H1 (cell line): ENCODE results near the gene PRR22. TPM values are rescaled to one million over a fixed set of nuclear protein-coding genes. Genes with fewer than 3 reads are reported as not detected.

ENCODE experiments used
- CTCF ChIA-PET: fragments of 300-600 bp; sonication (Branson Sonifier 250); formaldehyde crosslinking; loops from one replicate; lab custom pipeline; 2021; ENCODE audit not compliant: partially characterized antibody; lab: Charles Lee
- POLR2A ChIA-PET: fragments of 300-600 bp; sonication (Branson Sonifier 250); formaldehyde crosslinking; loops from one replicate; lab custom pipeline; 2021; ENCODE audit warnings: inconsistent platforms; ENCODE audit not compliant: partially characterized antibody; lab: Charles Lee
- DNase-seq, 2 experiments: peaks; one replicate each; pipeline versions ENCODE4 v3.0.0 to v3.0.0-alpha.2; 2010 to 2022; ENCODE audit warnings: low spot score in 2 of 2, low read depth in 1 of 2, mixed read lengths in 1 of 2
- FAIRE-seq: peaks from 2 replicates; lab custom pipeline; 2011; peaks lifted over from hg19 to GRCh38; lab: Jason Lieb, UNC
- H2AFZ ChIP-seq: 2 replicates; pipeline ENCODE4 v1.8.1; 2012; ENCODE audit warnings: low read length, inconsistent platforms
- H2AK5ac ChIP-seq: 2 replicates; pipeline ENCODE4 v1.6.1; 2013; ENCODE audit warnings: low read depth, low read length
- H2BK120ac ChIP-seq: replicated peaks from 2 replicates; pipeline ENCODE3; 2013; ENCODE audit warnings: low read depth, low read length, inconsistent platforms
- H2BK12ac ChIP-seq: 2 replicates; pipeline ENCODE4 v1.6.1; 2013; ENCODE audit warnings: low read depth, low read length
- H2BK15ac ChIP-seq: 2 replicates; pipeline ENCODE4 v1.6.1; 2013; ENCODE audit warnings: low read length
- H2BK20ac ChIP-seq: 2 replicates; pipeline ENCODE4 v1.6.1; 2013; ENCODE audit warnings: low read length
- H2BK5ac ChIP-seq: 2 replicates; pipeline ENCODE4 v1.6.1; 2013; ENCODE audit warnings: low read depth, low read length
- H3K14ac ChIP-seq: 2 replicates; pipeline ENCODE4 v1.6.1; 2013; ENCODE audit warnings: inconsistent platforms; ENCODE audit not compliant: insufficient read length
- H3K18ac ChIP-seq: 2 replicates; pipeline ENCODE4 v1.6.1; 2013; ENCODE audit warnings: low read length; ENCODE audit errors: extremely low read depth
- H3K23ac ChIP-seq: 2 replicates; pipeline ENCODE4 v1.6.1; 2013; ENCODE audit warnings: inconsistent platforms; ENCODE audit not compliant: insufficient read length
- H3K23me2 ChIP-seq: 2 replicates; pipeline ENCODE4 v1.6.1; 2013; ENCODE audit warnings: low read depth, low read length
- H3K27ac ChIP-seq: 2 replicates; pipeline ENCODE4 v1.6.1; 2011; ENCODE audit warnings: low read depth, low read length, inconsistent platforms
- H3K27me3 ChIP-seq, 4 experiments: replicated peaks in 1 of 4; 1 replicate in 1 of 4; 2 replicates in 3 of 4; pipeline versions ENCODE4 v1.6.1 to v1.8.1; 2011 to 2013; ENCODE audit warnings: low read length in 3 of 4, mild to moderate bottlenecking in 3 of 4, inconsistent platforms in 2 of 4, mixed read lengths in 2 of 4, moderate library complexity in 1 of 4; ENCODE audit not compliant: control insufficient read depth in 3 of 4, insufficient read depth in 3 of 4; ENCODE audit errors: extremely low read depth in 1 of 4
- H3K36me3 ChIP-seq, 4 experiments: 2 replicates each; pipeline versions ENCODE4 v1.6.1 to v1.8.1; 2011 to 2013; ENCODE audit warnings: mild to moderate bottlenecking in 4 of 4, low read length in 3 of 4, moderate library complexity in 2 of 4, control low read depth in 1 of 4, inconsistent platforms in 1 of 4; ENCODE audit not compliant: insufficient read depth in 4 of 4, control insufficient read depth in 2 of 4
- H3K4ac ChIP-seq: replicated peaks from 2 replicates; pipeline ENCODE3; 2013; ENCODE audit warnings: low read length, low read depth, mixed read lengths, inconsistent platforms; ENCODE audit not compliant: insufficient read length
- H3K4me1 ChIP-seq, 4 experiments: replicated peaks in 1 of 4; 1 replicate in 1 of 4; 2 replicates in 3 of 4; pipeline versions ENCODE4 v1.6.1 to v1.8.1; 2011 to 2013; ENCODE audit warnings: low read length in 3 of 4, inconsistent platforms in 2 of 4, mixed read lengths in 1 of 4; ENCODE audit not compliant: insufficient read depth in 4 of 4, control insufficient read depth in 3 of 4
- H3K4me2 ChIP-seq, 2 experiments: 2 replicates each; pipeline versions ENCODE4 v1.6.1 to v1.8.1; 2011 to 2013; ENCODE audit warnings: low read depth in 2 of 2, low read length in 2 of 2, control low read depth in 1 of 2, inconsistent platforms in 1 of 2, mild to moderate bottlenecking in 1 of 2; ENCODE audit not compliant: insufficient read depth in 1 of 2
- H3K4me3 ChIP-seq, 4 experiments: fragments of 200-600, 300-600 bp in 1 of 4; sonication (generic), shearing (Covaris generic), sonication (Bioruptor Twin) in 1 of 4; 2 replicates each; pipeline versions ENCODE4 v1.5.1 to v1.8.1; 2011 to 2016; ENCODE audit warnings: low read length in 4 of 4, low read depth in 3 of 4, control low read depth in 2 of 4, inconsistent platforms in 2 of 4, mild to moderate bottlenecking in 2 of 4, mixed read lengths in 1 of 4, moderate library complexity in 1 of 4; ENCODE audit not compliant: insufficient read depth in 2 of 4; ENCODE audit errors: extremely low read depth in 1 of 4
- H3K56ac ChIP-seq: replicated peaks from 2 replicates; pipeline ENCODE3; 2013; ENCODE audit warnings: low read depth, mild to moderate bottlenecking, mixed read lengths, low read length, inconsistent platforms; ENCODE audit not compliant: insufficient read length
- H3K79me1 ChIP-seq: 2 replicates; pipeline ENCODE4 v1.6.1; 2013; ENCODE audit warnings: low read depth, low read length, control low read depth
- H3K79me2 ChIP-seq, 2 experiments: 2 replicates each; pipeline versions ENCODE4 v1.6.1 to v1.8.1; 2012 to 2013; ENCODE audit warnings: low read length in 2 of 2, mild to moderate bottlenecking in 2 of 2, inconsistent platforms in 1 of 2; ENCODE audit not compliant: insufficient read depth in 2 of 2, control insufficient read depth in 1 of 2
- H3K9ac ChIP-seq, 4 experiments: replicated peaks in 1 of 4; 1 replicate in 1 of 4; 2 replicates in 3 of 4; pipeline versions ENCODE4 v1.6.1 to v1.8.1; 2011 to 2013; ENCODE audit warnings: low read depth in 3 of 4, low read length in 3 of 4, control low read depth in 2 of 4, mild to moderate bottlenecking in 2 of 4, moderate library complexity in 2 of 4, inconsistent platforms in 1 of 4; ENCODE audit errors: extremely low read depth in 1 of 4
- H3K9me3 ChIP-seq, 2 experiments: 2 replicates each; pipeline versions ENCODE4 v1.6.1 to v1.8.1; 2012 to 2013; ENCODE audit warnings: mild to moderate bottlenecking in 2 of 2, moderate library complexity in 2 of 2, control low read depth in 1 of 2, inconsistent platforms in 1 of 2, low read depth in 1 of 2, low read length in 1 of 2, mixed read lengths in 1 of 2; ENCODE audit not compliant: insufficient read depth in 2 of 2
- H4K20me1 ChIP-seq, 2 experiments: replicated peaks in 1 of 2; 2 replicates each; pipeline versions ENCODE3 to v1.8.1; 2011 to 2013; ENCODE audit warnings: inconsistent platforms in 2 of 2, low read length in 2 of 2, mild to moderate bottlenecking in 1 of 2; ENCODE audit not compliant: insufficient read depth in 2 of 2, control insufficient read depth in 1 of 2
- H4K5ac ChIP-seq: 2 replicates; pipeline ENCODE4 v1.6.1; 2013; ENCODE audit warnings: low read length, low read depth, mixed read lengths, inconsistent platforms; ENCODE audit not compliant: insufficient read length
- H4K8ac ChIP-seq: 2 replicates; pipeline ENCODE4 v1.8.0; 2013; ENCODE audit warnings: mild to moderate bottlenecking, moderate library complexity, low read length, inconsistent platforms; ENCODE audit not compliant: insufficient read depth; ENCODE audit errors: extremely low read depth
- H4K91ac ChIP-seq: replicated peaks from 2 replicates; pipeline ENCODE3; 2013; ENCODE audit warnings: low read length, mixed read lengths, inconsistent platforms; ENCODE audit not compliant: insufficient read length
- BRCA1 ChIP-seq: IDR thresholded peaks from 2 replicates; pipeline ENCODE4 v1.6.1; 2012; ENCODE audit warnings: low read depth, low read length, improper control_type of control experiment
- CBX5 ChIP-seq: fragments of 300-800, 300-1000 bp; sonication (generic); IDR thresholded peaks from 2 replicates; pipeline ENCODE4 v1.7.1; 2016; ENCODE audit warnings: antibody characterized with exemption, low read length, low read depth
- CBX8 ChIP-seq: fragments of 300-800, 300-1000 bp; sonication (generic); IDR thresholded peaks from 2 replicates; pipeline ENCODE4 v1.7.1; 2016; ENCODE audit warnings: low read depth, low read length, borderline replicate concordance
- CHD1 ChIP-seq: IDR thresholded peaks from 2 replicates; pipeline ENCODE4 v1.6.1; 2012; ENCODE audit warnings: low read depth, low read length, improper control_type of control experiment
- CHD2 ChIP-seq: IDR thresholded peaks from 2 replicates; pipeline ENCODE4 v1.6.1; 2012; ENCODE audit warnings: low read length, improper control_type of control experiment
- CTBP2 ChIP-seq: IDR thresholded peaks from 2 replicates; pipeline ENCODE4 v1.7.0; 2011; ENCODE audit warnings: borderline replicate concordance, mild to moderate bottlenecking, moderate library complexity, mixed read lengths, low read length; ENCODE audit not compliant: insufficient read depth, insufficient read length
- E2F6 ChIP-seq: IDR thresholded peaks from 2 replicates; pipeline ENCODE4 v1.6.1; 2012; ENCODE audit warnings: inconsistent platforms
- GABPA ChIP-seq: IDR thresholded peaks from 2 replicates; pipeline ENCODE4 v1.6.1; 2011; ENCODE audit warnings: mild to moderate bottlenecking, low read length, moderate library complexity, borderline replicate concordance; ENCODE audit not compliant: insufficient read depth
- KDM1A ChIP-seq: fragments of 200-600, 300-600 bp; sonication (generic); IDR thresholded peaks from 2 replicates; pipeline ENCODE4 v1.7.1; 2016; ENCODE audit warnings: mild to moderate bottlenecking, low read length, borderline replicate concordance
- RFX5 ChIP-seq: IDR thresholded peaks from 2 replicates; pipeline ENCODE4 v1.6.1; 2011; ENCODE audit warnings: low read depth, low read length, improper control_type of control experiment, borderline replicate concordance
- SIX5 ChIP-seq: IDR thresholded peaks from 2 replicates; pipeline ENCODE4 v1.6.1; 2011; ENCODE audit warnings: mild to moderate bottlenecking, low read depth, low read length
- SP1 ChIP-seq: IDR thresholded peaks from 2 replicates; pipeline ENCODE4 v1.6.1; 2011; ENCODE audit warnings: low read depth, low read length
- SP4 ChIP-seq: IDR thresholded peaks from 2 replicates; pipeline ENCODE4 v1.6.1; 2012; ENCODE audit warnings: low read length, inconsistent platforms
- TBP ChIP-seq: IDR thresholded peaks from 2 replicates; pipeline ENCODE4 v1.6.1; 2011; ENCODE audit warnings: low read depth, low read length, improper control_type of control experiment
- WGBS, 2 experiments: shearing (Covaris generic) in 1 of 2; methylation state at CpG; one replicate each; pipeline versions ENCODE4 v1.1.6 to v1.1.7; 2013 to 2015; ENCODE audit warnings: low lambda C conversion rate in 2 of 2, mixed read lengths in 2 of 2, inconsistent platforms in 1 of 2, low coverage in 1 of 2, missing lambda C conversion rate in 1 of 2; ENCODE audit not compliant: insufficient replicate concordance in 2 of 2, insufficient coverage in 1 of 2, insufficient read length in 1 of 2; ENCODE audit errors: extremely low coverage in 1 of 2, missing lambda C conversion rate in 1 of 2; 5-methylcytosine and 5-hydroxymethylcytosine counted together
- polyA plus RNA-seq, 7 experiments: library from polyadenylated mRNA; depleted of rRNA in 3 of 7; stranded (reverse) in 5 of 7; unstranded in 2 of 7; fragments of >200 nt in 5 of 7; fragments of 200-250 nt in 2 of 7; gene quantifications; 1 replicate in 5 of 7; 2 replicates in 1 of 7; 4 replicates in 1 of 7; pipeline versions ENCODE4 v1.2.1 to v1.2.3, GENCODE V29; 2011 to 2013; ENCODE audit warnings: missing spikeins in 2 of 7, mixed read lengths in 2 of 7
- total RNA-seq: library from RNA; stranded (reverse); fragmentation: NEBNext Ultra II Directional; extraction: Animal tissue kit (Norgen Biotek cat#: 25700); gene quantifications from 2 replicates; pipeline ENCODE4 v1.2.1, GENCODE V29; 2021

Gene PRR22
- total and polyA plus RNA-seq, 2 of the 8 experiments (the other 6 are each of a cell fraction or from before 2014, with no cell fraction given) = 1.9 to 2.1 TPM

GRCh38 chr19:5782322-5782721, 2.2 kb downstream of the PRR22 start:
- DNase-seq = no peak
- no peak overlapping the region for H2BK12ac ChIP-seq
- no peak overlapping the region for H3K23ac ChIP-seq
- H2BK120ac ChIP-seq = no peak overlapping the region
- H2BK20ac ChIP-seq = no peak overlapping the region
- H3K4ac ChIP-seq = no peak overlapping the region
- no peak overlapping the region for H3K4me3 ChIP-seq
- no peak overlapping the region for H2BK5ac ChIP-seq
- H3K36me3 ChIP-seq = peaks cover 5 to 23% (median 17%) of the 10 kb centered on the region in 4 experiments; a peak in 6 of 8 replicates
- H3K4me2 ChIP-seq = no peak overlapping the region
- no peaks in the 10 kb centered on the region; the same call in 1 of the 2 replicates for H3K79me1 ChIP-seq
- H3K4me1 ChIP-seq = no peaks in the 10 kb centered on the region
- no peaks in the 10 kb centered on the region for H3K9me3 ChIP-seq
- H3K79me2 ChIP-seq = no peaks in the 10 kb centered on the region
- no peaks in the 10 kb centered on the region for H3K23me2 ChIP-seq
- no peak overlapping the region for H4K91ac ChIP-seq
- H3K18ac ChIP-seq = no peak overlapping the region
- no peak overlapping the region for H3K27ac ChIP-seq
- POLR2A ChIA-PET = interaction anchor here (1.3 to 3.9 kb wide), 6 partner anchors 15 to 94 kb away, joined by 3 to 25 read pairs (median 4); partner anchors contain the start of genes CATSPERD and LONP1
- H2BK15ac ChIP-seq = no peak overlapping the region
- H3K27me3 ChIP-seq = no peaks in the 10 kb centered on the region
- FAIRE-seq = no peak
- no peak overlapping the region for H3K14ac ChIP-seq
- H2AK5ac ChIP-seq = no peak overlapping the region
- no peak overlapping the region for H3K9ac ChIP-seq
- H4K5ac ChIP-seq = no peak overlapping the region
- peaks cover 0 to 6% of the 10 kb centered on the region in 2 experiments for H4K20me1 ChIP-seq
- WGBS, 2 experiments = 92% methylated on average over 9 of the region's 9 CpGs; no CpG with 5 or more reads in 1 of the 2 experiments
- CTCF ChIA-PET = interaction anchor here (1.2 to 1.4 kb wide), 2 partner anchors 8 to 93 kb away, joined by 3 to 9 read pairs; partner anchors contain the start of gene RPL36
- H4K8ac ChIP-seq = no peak overlapping the region; the same call in none of the 2 replicates
- no peak overlapping the region for H2AFZ ChIP-seq
- H3K56ac ChIP-seq = no peak overlapping the region
- TF ChIP-seq CTBP2 (no peak), SIX5 (no peak), CBX8 (no peak), BRCA1 (no peak), SP4 (no peak), TBP (no peak), CHD2 (no peak), CHD1 (no peak), SP1 (no peak), RFX5 (no peak), KDM1A (no peak), GABPA (no peak), CBX5 (no peak), E2F6 (no peak)
